NT2/D1 (cell line): ENCODE measurements around the gene GRK5.

ENCODE experiments used
- DNase-seq: peaks from one replicate; pipeline ENCODE4 v3.0.0-alpha.2; 2011; ENCODE audit warnings: low read depth, low spot score
- H3K27me3 ChIP-seq: 2 replicates; pipeline ENCODE4 v1.6.0; 2011; ENCODE audit warnings: mild to moderate bottlenecking; ENCODE audit not compliant: insufficient read length, insufficient read depth
- H3K36me3 ChIP-seq: 2 replicates; pipeline ENCODE4 v1.6.1; 2011; ENCODE audit warnings: mild to moderate bottlenecking, low read length, mixed read lengths; ENCODE audit not compliant: insufficient read depth, insufficient read length
- H3K4me1 ChIP-seq: 2 replicates; pipeline ENCODE4 v1.5.1; 2011; ENCODE audit not compliant: insufficient read depth, insufficient read length
- H3K4me3 ChIP-seq: 2 replicates; pipeline ENCODE4 v1.5.1; 2011; ENCODE audit warnings: low read depth; ENCODE audit not compliant: insufficient read length
- H3K9ac ChIP-seq: 2 replicates; pipeline ENCODE4 v1.6.0; 2011; ENCODE audit warnings: low read depth; ENCODE audit not compliant: insufficient read length
- H3K9me3 ChIP-seq: 2 replicates; pipeline ENCODE4 v1.5.1; 2011; ENCODE audit warnings: mild to moderate bottlenecking, low read length; ENCODE audit not compliant: insufficient read depth
- SUZ12 ChIP-seq: IDR thresholded peaks from 2 replicates; pipeline ENCODE4 v1.6.1; 2011; ENCODE audit not compliant: insufficient read length, insufficient read depth; ENCODE audit errors: extremely low read depth
- YY1 ChIP-seq: IDR thresholded peaks from 2 replicates; pipeline ENCODE4 v1.6.1; 2011; ENCODE audit not compliant: insufficient read length, insufficient read depth
- ZNF274 ChIP-seq: IDR thresholded peaks from 2 replicates; pipeline ENCODE4 v1.6.1; 2011; ENCODE audit warnings: mild to moderate bottlenecking, low read depth, low read length

Gene GRK5

GRCh38 chr10:119331061-119331460, 123.7 kb downstream of the GRK5 start:
- DNase-seq = no peak
- Histone ChIP-seq H3K4me3 (no peak overlapping the region), H3K27me3 (no peaks in the 10 kb centered on the region), H3K36me3 (no peaks in the 10 kb centered on the region), H3K9ac (no peak overlapping the region), H3K4me1 (peaks cover 9% of the 10 kb centered on the region), H3K9me3 (peaks cover 6% of the 10 kb centered on the region; the same call in 1 of the 2 replicates)
- TF ChIP-seq YY1 (no peak), SUZ12 (no peak), ZNF274 (no peak)

- no peaks in the 10 kb centered on the region for H3K36me3 ChIP-seq
- H3K4me3 ChIP-seq = no peak overlapping the region
- H3K27me3 ChIP-seq = no peaks in the 10 kb centered on the region
- H3K9ac ChIP-seq = no peak overlapping the region
- no peak for DNase-seq
- H3K4me1 ChIP-seq = peaks cover 13% of the 10 kb centered on the region
- peaks cover 6% of the 10 kb centered on the region; the same call in 1 of the 2 replicates for H3K9me3 ChIP-seq
- TF ChIP-seq YY1 (no peak), SUZ12 (no peak), ZNF274 (no peak)
These were observed 125.9 kb downstream of the GRK5 start for GRCh38 chr10:119333146-119333792.

GRCh38 chr10:119335671-119336353, 128.4 kb downstream of the GRK5 start:
- peaks cover 14% of the 10 kb centered on the region for H3K4me1 ChIP-seq
- H3K27me3 ChIP-seq = no peaks in the 10 kb centered on the region
- H3K36me3 ChIP-seq = no peaks in the 10 kb centered on the region
- no peak for TF ChIP-seq ZNF274
- no peak for TF ChIP-seq YY1
- no peak for TF ChIP-seq SUZ12
- DNase-seq = no peak
- H3K4me3 ChIP-seq = no peak overlapping the region
- peaks cover 6% of the 10 kb centered on the region; the same call in 1 of the 2 replicates for H3K9me3 ChIP-seq
- no peak overlapping the region for H3K9ac ChIP-seq

GRCh38 chr10:119336599-119336998, 129.2 kb downstream of the GRK5 start:
- no peaks in the 10 kb centered on the region for H3K36me3 ChIP-seq

GRCh38 chr10:119337223-119337622, 129.9 kb downstream of the GRK5 start:
- Histone ChIP-seq H3K4me1 (peaks cover 12% of the 10 kb centered on the region), H3K9me3 (peaks cover 6% of the 10 kb centered on the region; the same call in 1 of the 2 replicates), H3K36me3 (no peaks in the 10 kb centered on the region), H3K4me3 (no peak overlapping the region), H3K27me3 (no peaks in the 10 kb centered on the region), H3K9ac (no peak overlapping the region)
- TF ChIP-seq YY1 (no peak), SUZ12 (no peak), ZNF274 (no peak)
- DNase-seq = no peak

More at GRCh38 chr10:119336599-119336998, 129.2 kb downstream of the GRK5 start:
- Histone ChIP-seq H3K9ac (no peak overlapping the region), H3K4me1 (peaks cover 12% of the 10 kb centered on the region), H3K9me3 (peaks cover 6% of the 10 kb centered on the region; the same call in 1 of the 2 replicates), H3K4me3 (no peak overlapping the region), H3K27me3 (no peaks in the 10 kb centered on the region)
- TF ChIP-seq ZNF274 = no peak
- no peak for TF ChIP-seq SUZ12
- TF ChIP-seq YY1 = no peak
- no peak for DNase-seq

- Histone ChIP-seq H3K9ac (no peak overlapping the region), H3K27me3 (no peaks in the 10 kb centered on the region), H3K9me3 (peaks cover 6% of the 10 kb centered on the region; the same call in 1 of the 2 replicates), H3K4me3 (no peak overlapping the region), H3K4me1 (peaks cover 12% of the 10 kb centered on the region), H3K36me3 (no peaks in the 10 kb centered on the region)
- no peak for DNase-seq
- TF ChIP-seq ZNF274 (no peak), YY1 (no peak), SUZ12 (no peak)
These were observed 130.5 kb downstream of the GRK5 start for GRCh38 chr10:119337796-119338432.

GRCh38 chr10:119339109-119339508, 131.7 kb downstream of the GRK5 start:
- DNase-seq = no peak
- TF ChIP-seq YY1 = no peak
- TF ChIP-seq SUZ12 = no peak
- TF ChIP-seq ZNF274 = no peak
- no peaks in the 10 kb centered on the region for H3K36me3 ChIP-seq

More at GRCh38 chr10:119339109-119339508, 131.7 kb downstream of the GRK5 start:
- no peak overlapping the region for H3K4me3 ChIP-seq
- H3K9me3 ChIP-seq = no peaks in the 10 kb centered on the region
- H3K27me3 ChIP-seq = no peaks in the 10 kb centered on the region
- peak overlapping the region; percentile 32 for H3K9ac ChIP-seq
- H3K4me1 ChIP-seq = peaks cover 6% of the 10 kb centered on the region
